Sigmoid colon (tissue), 4 donors: ENCODE measurements around the gene GATA1.

Source experiments
- CTCF ChIP-seq, 4 experiments: fragments of 450-650 bp in 3 of 4; fragments of 200-600 bp in 1 of 4; IDR thresholded peaks; one replicate each; pipeline ENCODE4 v1.5.1; 2016 to 2019; ENCODE audit warnings: antibody characterized with exemption in 4 of 4, mild to moderate bottlenecking in 3 of 4, moderate library complexity in 2 of 4
- EP300 ChIP-seq, 4 donors: sonication (generic); formaldehyde crosslinking; IDR thresholded peaks; one replicate each; pipeline ENCODE4 v1.6.1; 2017; ENCODE audit warnings: antibody characterized with exemption in 4 of 4

- TF ChIP-seq CTCF (IDR thresholded peaks at IDR 0.05) (no peak), EP300 (IDR thresholded peaks at IDR 0.05) (no peak)
Measured at GRCh38 chrX:48737940-48738339, 48.5 kb upstream of the GATA1 start.
